ENCODE results near the gene MRPL21. TPM values are rescaled to one million over a fixed set of nuclear protein-coding genes. Genes with fewer than 3 reads are reported as not detected.

MRPL21 gene
- total RNA-seq, 1 donor from 2014 or later = 52.5 TPM

GRCh38 chr11:68936676-68937620 lies 33.3 kb upstream of the MRPL21 start:
- TF ChIP-seq, protein P1, sequence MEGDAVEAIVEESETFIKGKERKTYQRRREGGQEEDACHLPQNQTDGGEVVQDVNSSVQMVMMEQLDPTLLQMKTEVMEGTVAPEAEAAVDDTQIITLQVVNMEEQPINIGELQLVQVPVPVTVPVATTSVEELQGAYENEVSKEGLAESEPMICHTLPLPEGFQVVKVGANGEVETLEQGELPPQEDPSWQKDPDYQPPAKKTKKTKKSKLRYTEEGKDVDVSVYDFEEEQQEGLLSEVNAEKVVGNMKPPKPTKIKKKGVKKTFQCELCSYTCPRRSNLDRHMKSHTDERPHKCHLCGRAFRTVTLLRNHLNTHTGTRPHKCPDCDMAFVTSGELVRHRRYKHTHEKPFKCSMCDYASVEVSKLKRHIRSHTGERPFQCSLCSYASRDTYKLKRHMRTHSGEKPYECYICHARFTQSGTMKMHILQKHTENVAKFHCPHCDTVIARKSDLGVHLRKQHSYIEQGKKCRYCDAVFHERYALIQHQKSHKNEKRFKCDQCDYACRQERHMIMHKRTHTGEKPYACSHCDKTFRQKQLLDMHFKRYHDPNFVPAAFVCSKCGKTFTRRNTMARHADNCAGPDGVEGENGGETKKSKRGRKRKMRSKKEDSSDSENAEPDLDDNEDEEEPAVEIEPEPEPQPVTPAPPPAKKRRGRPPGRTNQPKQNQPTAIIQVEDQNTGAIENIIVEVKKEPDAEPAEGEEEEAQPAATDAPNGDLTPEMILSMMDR (IDR thresholded peaks at IDR 0.05; ENCODE audit: unreplicated experiment) = no peak
- H3K36me3 Mint-ChIP-seq = peaks cover 13% of the 10 kb centered on the region
- no peak overlapping the region for H3K4me3 Mint-ChIP-seq
- no peaks in the 10 kb centered on the region for H3K4me1 Mint-ChIP-seq
- H3K9me3 Mint-ChIP-seq = no peaks in the 10 kb centered on the region
- no peaks in the 10 kb centered on the region for H3K27me3 Mint-ChIP-seq (ENCODE audit: low read depth)
- no peak overlapping the region for H3K27ac Mint-ChIP-seq
- no peak for DNase-seq (ENCODE audit: low spot score in 2 of 2, unreplicated experiment in 2 of 2)

DNA sequence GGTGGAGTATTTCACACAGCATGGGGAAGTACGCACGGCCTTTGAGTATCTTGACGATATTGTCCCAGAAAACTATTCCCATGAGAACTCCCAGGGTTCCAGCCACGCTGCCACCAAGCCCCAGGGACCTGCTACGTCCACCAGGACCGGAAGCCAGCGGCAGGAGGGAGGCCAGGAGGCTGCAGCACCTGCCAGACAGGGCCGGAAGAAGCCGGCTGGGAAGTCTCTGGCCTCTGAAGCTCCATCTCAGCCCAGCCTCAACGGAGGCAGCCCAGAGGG lies 32.7 kb upstream of the MRPL21 start:
- H3K4me1 Mint-ChIP-seq = no peaks in the 10 kb centered on the region
- no peak for DNase-seq (ENCODE audit: low spot score in 2 of 2, unreplicated experiment in 2 of 2)
- H3K9me3 Mint-ChIP-seq = no peaks in the 10 kb centered on the region
- H3K27ac Mint-ChIP-seq = no peak overlapping the region
- TF ChIP-seq, protein P1 (IDR thresholded peaks at IDR 0.05; ENCODE audit: unreplicated experiment) = no peak
- H3K4me3 Mint-ChIP-seq = no peak overlapping the region
- no peaks in the 10 kb centered on the region for H3K27me3 Mint-ChIP-seq (ENCODE audit: low read depth)
- H3K36me3 Mint-ChIP-seq = peaks cover 13% of the 10 kb centered on the region

DNA sequence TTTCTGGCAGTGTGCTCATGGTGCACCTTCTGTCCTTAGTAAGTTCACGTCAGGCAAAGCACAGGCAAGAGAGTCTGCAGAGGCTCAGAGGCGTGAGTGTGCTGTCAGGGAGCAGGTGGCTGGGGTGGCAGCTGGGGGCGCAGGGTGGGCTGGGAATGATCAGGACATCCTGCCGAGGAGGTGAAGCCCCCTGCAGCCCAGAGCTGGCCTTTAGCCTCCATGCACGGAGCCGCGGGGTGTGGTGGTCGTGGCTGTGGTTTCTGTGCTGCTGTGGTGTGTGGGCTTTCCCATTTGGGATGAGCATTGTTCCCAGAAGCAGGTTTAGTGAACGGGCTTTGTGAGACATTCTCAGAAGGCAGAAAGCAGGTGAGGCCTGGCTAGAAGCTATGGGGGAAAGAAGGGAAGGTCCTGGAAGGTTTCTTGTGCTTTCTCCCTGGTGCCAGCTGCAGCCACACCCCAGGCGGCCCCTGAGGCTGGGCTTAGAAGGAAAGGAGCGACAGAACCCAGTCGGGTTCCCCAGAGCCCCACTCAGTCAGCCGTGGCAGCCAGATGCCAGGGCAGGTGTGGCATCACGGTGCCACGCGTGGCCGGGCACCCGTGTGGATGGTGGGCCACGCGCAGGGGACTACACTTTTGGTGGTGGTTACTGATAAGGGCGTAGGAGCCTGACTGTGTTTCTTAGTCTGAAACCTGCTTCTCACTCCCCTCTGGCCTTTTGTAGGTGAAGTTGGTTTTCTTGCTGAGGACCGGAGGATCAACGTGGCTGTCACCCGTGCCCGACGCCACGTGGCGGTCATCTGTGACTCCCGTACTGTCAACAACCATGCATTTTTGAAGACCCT lies 32.1 kb upstream of the MRPL21 start:
- no peaks in the 10 kb centered on the region for H3K9me3 Mint-ChIP-seq
- DNase-seq (ENCODE audit: low spot score in 2 of 2, unreplicated experiment in 2 of 2) = no peak
- H3K4me1 Mint-ChIP-seq = no peaks in the 10 kb centered on the region
- TF ChIP-seq, protein P1 (IDR thresholded peaks at IDR 0.05; ENCODE audit: unreplicated experiment) = no peak
- H3K4me3 Mint-ChIP-seq = no peak overlapping the region
- H3K27me3 Mint-ChIP-seq (ENCODE audit: low read depth) = no peaks in the 10 kb centered on the region
- H3K27ac Mint-ChIP-seq = no peak overlapping the region
- peaks cover 11% of the 10 kb centered on the region for H3K36me3 Mint-ChIP-seq

DNA sequence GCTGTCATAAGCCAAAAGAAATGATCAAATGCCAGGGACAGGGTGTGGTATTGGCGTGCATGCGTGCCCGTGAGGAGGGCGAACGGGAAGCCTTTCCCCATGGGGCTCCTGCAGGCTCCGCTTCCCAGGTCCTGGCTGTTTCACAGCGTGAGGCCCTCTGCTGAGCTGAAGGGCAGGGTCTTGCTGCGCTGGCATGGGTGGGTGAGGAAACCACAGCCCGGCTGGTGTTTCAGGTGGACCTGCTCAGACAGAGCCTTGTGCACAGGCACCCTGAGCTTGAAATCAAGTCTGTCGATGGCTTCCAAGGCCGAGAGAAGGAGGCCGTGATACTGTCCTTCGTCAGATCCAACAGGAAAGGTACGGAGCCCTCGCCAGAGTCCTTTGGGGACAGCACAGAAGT lies 31.4 kb upstream of the MRPL21 start:
- Mint-ChIP-seq H3K4me1 (no peaks in the 10 kb centered on the region), H3K27me3 (ENCODE audit: low read depth) (no peaks in the 10 kb centered on the region)

GRCh38 chr11:68934666-68935065 lies 31.0 kb upstream of the MRPL21 start:
- no peaks in the 10 kb centered on the region for H3K27me3 Mint-ChIP-seq (ENCODE audit: low read depth)
- H3K27ac Mint-ChIP-seq = no peak overlapping the region
- H3K4me1 Mint-ChIP-seq = no peaks in the 10 kb centered on the region
- no peaks in the 10 kb centered on the region for H3K9me3 Mint-ChIP-seq
- H3K36me3 Mint-ChIP-seq = peaks cover 16% of the 10 kb centered on the region
- DNase-seq (ENCODE audit: low spot score in 2 of 2, unreplicated experiment in 2 of 2) = no peak
- no peak overlapping the region for H3K4me3 Mint-ChIP-seq
- TF ChIP-seq, protein P1 (IDR thresholded peaks at IDR 0.05; ENCODE audit: unreplicated experiment) = no peak

More for the DNA sequence above, 31.4 kb upstream of the MRPL21 start:
- Mint-ChIP-seq H3K4me3 (no peak overlapping the region), H3K9me3 (no peaks in the 10 kb centered on the region), H3K27ac (no peak overlapping the region), H3K36me3 (peaks cover 14% of the 10 kb centered on the region)
- DNase-seq (ENCODE audit: low spot score in 2 of 2, unreplicated experiment in 2 of 2) = no peak
- TF ChIP-seq, protein P1 (IDR thresholded peaks at IDR 0.05; ENCODE audit: unreplicated experiment) = no peak

All from mesothelial cell of epicardium (in vitro differentiated cells).